ENCODE measurements around the gene KCNIP4.

KCNIP4 gene

DNA sequence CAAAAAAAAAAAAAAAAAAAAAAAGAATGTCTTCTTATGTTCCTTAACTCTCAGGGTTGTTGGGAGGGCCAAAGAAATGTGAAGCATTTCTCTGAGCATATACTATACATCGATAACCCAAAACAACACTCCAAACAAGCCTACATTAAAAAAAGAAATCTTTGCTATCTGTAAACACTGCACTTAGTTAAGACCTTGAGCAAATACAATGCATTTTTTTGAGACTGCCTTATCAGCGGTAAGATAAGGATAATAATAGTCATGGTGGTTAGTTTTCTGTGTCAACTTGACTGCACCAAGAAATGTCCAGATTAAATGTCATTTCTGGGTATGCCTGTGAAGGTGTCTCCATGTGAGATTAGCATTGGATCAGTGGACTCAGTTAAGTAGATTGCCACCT, 706.4 kb downstream of the KCNIP4 start:
- H2AFZ ChIP-seq (ENCODE audit: low read depth): no peak overlapping the region
- no peaks in the 10 kb centered on the region for H3K27me3 ChIP-seq (ENCODE audit: insufficient read depth, low read depth)
- H4K20me1 ChIP-seq (ENCODE audit: insufficient read depth): no peaks in the 10 kb centered on the region
- H3K79me2 ChIP-seq (ENCODE audit: insufficient read depth, low read depth): no peaks in the 10 kb centered on the region
- H3K9ac ChIP-seq: no peak overlapping the region
- H3K4me2 ChIP-seq: no peak overlapping the region
- H3K4me3 ChIP-seq (IDR thresholded peaks at IDR 0.05; ENCODE audit: insufficient read depth, low read depth, low read length): no peak overlapping the region
- no peak overlapping the region for H3K27ac ChIP-seq
- no peak for TF ChIP-seq CTCF (conservative IDR thresholded peaks at IDR 0.05; ENCODE audit: low read depth, low read length)
- no peaks in the 10 kb centered on the region for H3K4me1 ChIP-seq (ENCODE audit: low read depth, poor library complexity, severe bottlenecking)
- H3K36me3 ChIP-seq (ENCODE audit: insufficient read depth): no peaks in the 10 kb centered on the region

- Histone ChIP-seq H3K4me3 (IDR thresholded peaks at IDR 0.05; ENCODE audit: insufficient read depth, low read depth, low read length) (no peak overlapping the region), H3K27me3 (ENCODE audit: insufficient read depth, low read depth) (no peaks in the 10 kb centered on the region), H3K36me3 (ENCODE audit: insufficient read depth) (no peaks in the 10 kb centered on the region), H3K27ac (no peak overlapping the region), H3K9ac (no peak overlapping the region), H2AFZ (ENCODE audit: low read depth) (no peak overlapping the region), H3K4me2 (no peak overlapping the region), H3K79me2 (ENCODE audit: insufficient read depth, low read depth) (no peaks in the 10 kb centered on the region), H4K20me1 (ENCODE audit: insufficient read depth) (no peaks in the 10 kb centered on the region), H3K4me1 (ENCODE audit: low read depth, poor library complexity, severe bottlenecking) (no peaks in the 10 kb centered on the region)
- no peak for TF ChIP-seq CTCF (conservative IDR thresholded peaks at IDR 0.05; ENCODE audit: low read depth, low read length)
These were observed 721.7 kb downstream of the KCNIP4 start for GRCh38 chr4:21226637-21227538.

DNA sequence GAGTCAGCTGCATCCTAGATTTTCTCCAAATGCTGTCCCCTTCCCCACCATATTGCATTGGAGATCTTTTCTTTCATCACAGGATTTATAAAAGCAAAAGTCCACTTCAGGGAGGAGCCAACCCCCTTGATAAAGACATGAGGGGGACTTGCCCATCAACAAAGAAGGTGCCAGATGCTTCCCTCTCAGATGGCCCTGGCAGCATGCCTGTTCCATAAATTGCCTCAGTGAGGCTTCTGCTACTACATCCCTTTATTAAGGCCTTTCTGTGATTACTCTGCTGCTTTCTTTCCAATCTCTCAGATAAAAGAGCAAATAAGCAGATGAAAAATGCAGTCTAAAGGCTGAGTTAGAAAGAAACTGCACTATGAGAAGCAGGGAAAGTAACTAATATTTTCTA, 736.7 kb downstream of the KCNIP4 start:
- no peak for TF ChIP-seq CTCF (conservative IDR thresholded peaks at IDR 0.05; ENCODE audit: low read depth, low read length)
- H2AFZ ChIP-seq (ENCODE audit: low read depth): no peak overlapping the region
- no peaks in the 10 kb centered on the region for H3K79me2 ChIP-seq (ENCODE audit: insufficient read depth, low read depth)

GRCh38 chr4:21209860-21210259, 738.7 kb downstream of the KCNIP4 start:
- Histone ChIP-seq H2AFZ (ENCODE audit: low read depth) (no peak overlapping the region), H3K9ac (no peak overlapping the region), H3K4me2 (no peak overlapping the region), H3K4me1 (ENCODE audit: low read depth, poor library complexity, severe bottlenecking) (no peaks in the 10 kb centered on the region), H3K27ac (no peak overlapping the region), H3K4me3 (IDR thresholded peaks at IDR 0.05; ENCODE audit: insufficient read depth, low read depth, low read length) (no peak overlapping the region), H3K27me3 (ENCODE audit: insufficient read depth, low read depth) (no peaks in the 10 kb centered on the region), H3K36me3 (ENCODE audit: insufficient read depth) (no peaks in the 10 kb centered on the region), H3K79me2 (ENCODE audit: insufficient read depth, low read depth) (no peaks in the 10 kb centered on the region), H4K20me1 (ENCODE audit: insufficient read depth) (no peaks in the 10 kb centered on the region)
- TF ChIP-seq CTCF (conservative IDR thresholded peaks at IDR 0.05; ENCODE audit: low read depth, low read length): no peak

More for the DNA sequence above, 736.7 kb downstream of the KCNIP4 start:
- H3K4me1 ChIP-seq (ENCODE audit: low read depth, poor library complexity, severe bottlenecking): no peaks in the 10 kb centered on the region
- no peak overlapping the region for H3K4me2 ChIP-seq
- no peaks in the 10 kb centered on the region for H4K20me1 ChIP-seq (ENCODE audit: insufficient read depth)
- no peaks in the 10 kb centered on the region for H3K36me3 ChIP-seq (ENCODE audit: insufficient read depth)
- no peak overlapping the region for H3K4me3 ChIP-seq (IDR thresholded peaks at IDR 0.05; ENCODE audit: insufficient read depth, low read depth, low read length)
- H3K27ac ChIP-seq: no peak overlapping the region
- no peak overlapping the region for H3K9ac ChIP-seq
- no peaks in the 10 kb centered on the region for H3K27me3 ChIP-seq (ENCODE audit: insufficient read depth, low read depth)

Measured in KMS-11 (cell line).